ENCODE results near the gene ADAM15.
A peak's percentile ranks its signal among the peaks of the same experiment; 100 is the strongest.

Gene ADAM15

GRCh38 chr1:155012776-155013602 is 38.1 kb upstream of the ADAM15 start:
- no peak for DNase-seq

- DNase-seq = no peak
Observed at GRCh38 chr1:155013632-155014031, 37.5 kb upstream of the ADAM15 start.

- DNase-seq = no peak
Observed at GRCh38 chr1:155014709-155015508, 36.2 kb upstream of the ADAM15 start.

- DNase-seq = no peak
Observed at GRCh38 chr1:155015527-155016230, 35.4 kb upstream of the ADAM15 start.

- DNase-seq = no peak
Observed at GRCh38 chr1:155016231-155016831, 34.8 kb upstream of the ADAM15 start.

- DNase-seq = peak; percentile 38 to 89 (median 65)
Observed at GRCh38 chr1:155017041-155017945, 33.8 kb upstream of the ADAM15 start.

- no peak for DNase-seq
Observed at GRCh38 chr1:155017946-155018316, 33.2 kb upstream of the ADAM15 start.

GRCh38 chr1:155018617-155019348 is 32.3 kb upstream of the ADAM15 start:
- no peak for DNase-seq

GRCh38 chr1:155019377-155020245 is 31.5 kb upstream of the ADAM15 start:
- peak in 1 of 3 experiments; percentile 47 for DNase-seq

GRCh38 chr1:155022136-155022926 is 28.8 kb upstream of the ADAM15 start:
- DNase-seq = no peak

- peak in 2 of 3 experiments; percentile 48 to 70 for DNase-seq
Observed at GRCh38 chr1:155022927-155023236, 28.2 kb upstream of the ADAM15 start.

GRCh38 chr1:155023627-155024026 is 27.5 kb upstream of the ADAM15 start:
- no peak for DNase-seq

GRCh38 chr1:155024315-155024714 is 26.8 kb upstream of the ADAM15 start:
- DNase-seq = no peak

- no peak for DNase-seq
Observed at GRCh38 chr1:155026154-155026553, 25.0 kb upstream of the ADAM15 start.

GRCh38 chr1:155026588-155026987 is 24.5 kb upstream of the ADAM15 start:
- no peak for DNase-seq

GRCh38 chr1:155029513-155030242 is 21.4 kb upstream of the ADAM15 start:
- no peak for DNase-seq

GRCh38 chr1:155030243-155030795 is 20.8 kb upstream of the ADAM15 start:
- no peak for DNase-seq

GRCh38 chr1:155030899-155031298 is 20.2 kb upstream of the ADAM15 start:
- no peak for DNase-seq
